ENCODE data around the gene PET100.

Gene PET100

DNA sequence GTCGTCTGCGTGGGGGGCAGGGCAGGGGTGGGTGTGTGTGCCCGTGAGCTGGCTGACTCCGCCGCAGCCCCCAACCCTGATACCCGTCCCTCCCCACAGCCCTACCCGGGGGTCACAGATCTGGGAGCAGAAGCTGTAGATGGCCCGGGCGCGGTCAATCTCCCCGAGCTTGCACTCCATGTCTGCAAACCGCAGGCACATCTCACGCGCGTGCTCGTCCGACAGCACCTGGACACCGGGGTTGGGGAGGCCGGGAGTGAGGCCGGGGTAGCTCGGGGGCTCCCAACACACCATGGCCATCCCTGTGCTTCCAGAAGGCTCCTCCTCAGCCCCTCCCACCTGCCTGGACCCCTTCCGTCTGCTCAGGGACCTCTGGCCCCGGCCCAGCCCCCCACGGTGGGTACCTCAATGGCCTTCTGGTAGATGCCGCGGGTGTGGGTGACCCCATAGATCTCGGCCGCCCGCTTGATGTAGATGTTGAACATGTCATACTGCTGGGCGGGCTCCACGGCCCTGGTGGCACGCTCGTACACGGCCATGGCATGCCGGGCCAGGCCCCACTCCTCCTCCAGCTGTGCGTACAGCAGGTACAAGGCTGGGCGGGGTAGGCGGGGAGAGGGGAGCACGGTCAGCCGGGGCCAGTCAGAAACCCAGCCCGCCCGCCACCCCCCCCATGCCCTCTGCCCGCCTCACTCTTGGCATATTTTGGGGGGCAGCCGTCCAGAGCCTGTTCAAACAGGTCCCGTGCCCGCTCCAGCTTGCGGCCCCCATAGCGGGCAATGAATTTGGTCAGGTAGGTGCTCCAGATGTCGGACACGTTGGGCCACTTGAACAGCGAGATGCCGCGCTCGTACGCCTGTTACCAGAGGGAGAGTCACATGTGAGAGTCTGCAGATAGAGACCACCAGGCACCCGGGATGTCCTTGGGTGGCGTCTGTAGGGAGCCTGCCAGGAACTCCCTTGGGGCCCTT, 8.9 kb upstream of the PET100 start:
- Histone ChIP-seq H3K4me2 (no peak overlapping the region), H4K20me1 (peaks cover 48% of the 10 kb centered on the region), H3K9ac (no peak overlapping the region), H3K4me1 (no peaks in the 10 kb centered on the region), H3K27me3 (no peaks in the 10 kb centered on the region), H3K9me3 (no peaks in the 10 kb centered on the region), H3K4me3 (no peak overlapping the region), H3K27ac (no peak overlapping the region), H3K36me3 (peaks cover 93% of the 10 kb centered on the region)
- TF ChIP-seq Cebpa-rat (IDR thresholded peaks at IDR 0.05) = no peak

DNA sequence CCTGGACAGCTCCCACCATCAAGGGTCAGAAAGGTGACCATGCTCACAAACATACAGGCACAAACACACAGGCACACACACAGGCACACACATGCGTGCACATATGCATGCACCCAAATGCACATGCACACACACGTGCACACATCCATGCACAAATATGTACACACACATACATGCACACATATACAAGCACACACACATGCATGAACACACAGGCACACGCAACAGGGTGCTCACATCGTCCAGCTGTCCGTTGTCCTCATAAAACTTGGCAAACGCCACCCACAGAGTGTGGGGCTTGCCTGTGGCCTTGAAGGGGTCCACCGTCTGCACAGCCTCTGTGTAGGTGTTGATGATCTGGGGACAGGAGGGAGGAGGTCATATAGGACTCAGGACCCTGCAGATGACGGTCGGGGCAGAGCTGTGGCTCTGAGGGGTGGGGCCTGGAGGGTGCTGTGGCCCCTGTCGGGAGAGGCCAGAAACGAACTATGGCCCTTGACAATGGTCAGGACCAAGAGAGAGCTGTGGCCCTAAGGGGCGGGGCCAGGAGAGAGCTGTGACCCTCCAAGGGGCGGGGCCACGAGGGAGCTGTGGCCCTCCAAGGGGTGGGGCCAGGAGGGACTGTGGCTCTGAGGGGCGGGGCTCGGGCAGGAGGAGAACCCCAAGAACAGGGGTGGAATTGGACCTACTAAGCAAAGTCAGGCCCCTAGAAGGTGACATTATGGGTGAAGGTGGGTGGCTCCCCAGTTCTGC, 6.5 kb upstream of the PET100 start:
- Histone ChIP-seq H4K20me1 (peaks cover 66% of the 10 kb centered on the region), H3K27me3 (no peaks in the 10 kb centered on the region), H3K4me1 (peaks cover 4% of the 10 kb centered on the region), H3K4me2 (no peak overlapping the region), H3K27ac (no peak overlapping the region), H3K36me3 (peaks cover 97% of the 10 kb centered on the region), H3K9me3 (no peaks in the 10 kb centered on the region), H3K9ac (no peak overlapping the region), H3K4me3 (no peak overlapping the region)
- TF ChIP-seq Cebpa-rat (IDR thresholded peaks at IDR 0.05) = no peak

- Histone ChIP-seq H3K36me3 (peaks cover 89% of the 10 kb centered on the region), H3K27me3 (no peaks in the 10 kb centered on the region), H3K4me2 (no peak overlapping the region), H3K27ac (no peak overlapping the region), H3K4me3 (no peak overlapping the region), H3K9me3 (no peaks in the 10 kb centered on the region), H4K20me1 (peaks cover 66% of the 10 kb centered on the region), H3K4me1 (peaks cover 12% of the 10 kb centered on the region), H3K9ac (no peak overlapping the region)
- TF ChIP-seq Cebpa-rat (IDR thresholded peaks at IDR 0.05) = no peak
Measured at GRCh38 chr19:7623725-7624603, 5.6 kb upstream of the PET100 start.

DNA sequence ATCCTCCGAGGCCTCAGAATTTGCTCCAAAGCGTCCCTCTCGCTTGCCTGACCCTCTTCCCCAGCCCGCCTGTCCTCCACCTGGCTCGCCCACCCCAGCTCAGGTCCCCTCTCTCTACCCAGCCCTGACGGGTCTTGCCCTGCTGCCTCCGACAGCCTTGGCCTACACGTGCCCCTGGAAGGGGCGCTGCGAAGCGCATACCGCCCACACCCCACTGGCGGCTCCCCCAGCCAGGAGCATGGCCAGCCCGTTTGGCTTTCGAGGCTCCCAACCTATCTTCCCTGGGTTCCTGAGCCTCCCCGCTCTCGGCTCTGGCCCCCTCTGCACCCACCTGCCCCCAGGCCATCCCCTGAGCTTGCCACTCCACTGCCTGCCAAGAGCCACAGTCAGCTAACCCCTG, 4.8 kb upstream of the PET100 start:
- H3K36me3 ChIP-seq = peaks cover 82% of the 10 kb centered on the region
- H4K20me1 ChIP-seq = peaks cover 64% of the 10 kb centered on the region
- no peak overlapping the region for H3K4me2 ChIP-seq
- H3K27ac ChIP-seq = no peak overlapping the region
- no peak overlapping the region for H3K9ac ChIP-seq
- H3K4me1 ChIP-seq = peaks cover 12% of the 10 kb centered on the region
- H3K27me3 ChIP-seq = no peaks in the 10 kb centered on the region
- H3K9me3 ChIP-seq = no peaks in the 10 kb centered on the region
- H3K4me3 ChIP-seq = no peak overlapping the region
- no peak for TF ChIP-seq Cebpa-rat (IDR thresholded peaks at IDR 0.05)

DNA sequence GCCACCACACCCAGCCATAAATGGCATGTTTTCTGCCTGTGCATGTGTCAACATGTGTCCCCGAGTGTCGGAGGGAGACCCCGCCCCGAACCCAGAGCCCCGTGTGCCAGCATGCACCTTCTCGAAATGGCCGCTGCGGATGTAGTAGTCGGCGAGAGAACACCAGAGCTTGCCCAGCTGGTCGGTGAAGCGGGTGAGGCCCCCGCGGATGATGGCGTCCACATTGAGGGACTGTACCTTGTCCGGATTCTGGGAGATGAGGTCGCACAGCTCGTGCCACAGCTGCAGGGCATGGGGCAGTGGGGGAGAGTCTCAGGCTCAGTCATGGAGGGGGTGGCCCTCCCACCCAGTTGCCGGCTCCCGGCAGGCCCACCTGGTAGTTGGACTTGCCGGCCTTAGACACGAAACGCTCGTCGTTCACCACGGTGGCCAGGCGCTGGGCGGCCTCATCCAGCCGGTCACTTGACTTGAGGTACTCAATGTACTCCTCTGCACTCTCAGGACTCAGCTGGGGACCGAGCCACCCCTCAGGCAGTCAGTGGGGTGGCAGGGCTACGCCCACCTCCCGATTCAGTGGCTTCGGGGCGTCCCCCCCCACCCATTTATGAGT, 3.7 kb upstream of the PET100 start:
- H3K27me3 ChIP-seq = no peaks in the 10 kb centered on the region
- H3K36me3 ChIP-seq = peaks cover 71% of the 10 kb centered on the region
- peaks cover 64% of the 10 kb centered on the region for H4K20me1 ChIP-seq
- peaks cover 20% of the 10 kb centered on the region for H3K4me1 ChIP-seq
- H3K4me2 ChIP-seq = no peak overlapping the region
- no peak overlapping the region for H3K4me3 ChIP-seq
- no peak for TF ChIP-seq Cebpa-rat (IDR thresholded peaks at IDR 0.05)
- H3K9me3 ChIP-seq = no peaks in the 10 kb centered on the region
- H3K27ac ChIP-seq = no peak overlapping the region
- no peak overlapping the region for H3K9ac ChIP-seq

DNA sequence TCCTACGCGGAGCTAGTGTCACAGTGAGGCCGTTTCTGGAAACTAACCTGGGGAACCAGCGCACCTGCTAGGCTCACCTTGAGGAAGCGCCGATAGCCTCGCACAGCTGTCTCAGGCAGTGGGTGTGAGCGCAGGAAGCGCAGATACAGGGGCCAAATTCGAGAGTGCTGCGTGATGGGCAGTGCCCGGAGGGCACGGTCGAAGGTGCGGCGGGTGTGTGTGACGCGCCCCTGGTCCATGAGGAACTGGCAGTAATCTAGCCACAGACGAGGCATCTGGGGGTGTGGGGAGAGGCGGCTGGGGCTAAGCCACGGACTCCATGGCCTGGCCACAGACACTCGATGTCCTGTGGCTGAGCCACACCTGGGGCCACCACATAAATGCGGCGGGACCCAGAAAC, 2.4 kb upstream of the PET100 start:
- peaks cover 67% of the 10 kb centered on the region for H3K36me3 ChIP-seq
- H3K4me3 ChIP-seq = no peak overlapping the region
- H4K20me1 ChIP-seq = peaks cover 55% of the 10 kb centered on the region
- peaks cover 22% of the 10 kb centered on the region for H3K4me1 ChIP-seq
- no peaks in the 10 kb centered on the region for H3K9me3 ChIP-seq
- no peak overlapping the region for H3K4me2 ChIP-seq
- no peaks in the 10 kb centered on the region for H3K27me3 ChIP-seq
- TF ChIP-seq Cebpa-rat (IDR thresholded peaks at IDR 0.05) = no peak
- H3K9ac ChIP-seq = no peak overlapping the region
- H3K27ac ChIP-seq = no peak overlapping the region

GRCh38 chr19:7628589-7629311, 843 bp upstream of the PET100 start:
- no peaks in the 10 kb centered on the region for H3K9me3 ChIP-seq
- peaks cover 30% of the 10 kb centered on the region for H3K4me1 ChIP-seq
- peak overlapping the region; percentile 98 for H3K4me2 ChIP-seq
- H3K4me3 ChIP-seq = peak overlapping the region; percentile 85
- H3K27me3 ChIP-seq = no peaks in the 10 kb centered on the region
- H3K36me3 ChIP-seq = peaks cover 61% of the 10 kb centered on the region
- peak overlapping the region; percentile 89 for H3K27ac ChIP-seq
- H3K9ac ChIP-seq = peak overlapping the region; percentile 93
- no peak for TF ChIP-seq Cebpa-rat (IDR thresholded peaks at IDR 0.05)
- H4K20me1 ChIP-seq = peaks cover 48% of the 10 kb centered on the region

- TF ChIP-seq Cebpa-rat (IDR thresholded peaks at IDR 0.05) = no peak
- H3K36me3 ChIP-seq = peaks cover 32% of the 10 kb centered on the region
- H3K27me3 ChIP-seq = no peaks in the 10 kb centered on the region
- H3K9me3 ChIP-seq = no peaks in the 10 kb centered on the region
- no peak overlapping the region for H3K9ac ChIP-seq
- no peak overlapping the region for H3K27ac ChIP-seq
- no peak overlapping the region for H3K4me2 ChIP-seq
- H4K20me1 ChIP-seq = peaks cover 25% of the 10 kb centered on the region
- H3K4me3 ChIP-seq = no peak overlapping the region
- H3K4me1 ChIP-seq = peaks cover 58% of the 10 kb centered on the region
Measured at GRCh38 chr19:7631577-7631976, 2.0 kb downstream of the PET100 start.
